Hematopoietic multipotent progenitor cell (in vitro differentiated cells): Measurements from ENCODE around the gene RRAGB. TPM values are rescaled to one million over a fixed set of nuclear protein-coding genes. Genes with fewer than 3 reads are reported as not detected.
"Not testable (repeated sequence)": the region's sequence is repeated elsewhere in the genome, so short reads cannot be mapped to it uniquely, and the experiment has no call there.

Source experiments
- DNase-seq, 3 donors: peaks; one replicate each; pipeline ENCODE4 v3.0.0-alpha.2; 2011 to 2015; ENCODE audit warnings: low read depth in 2 of 3, low spot score in 2 of 3
- total RNA-seq: library from RNA; depleted of rRNA; stranded (reverse); fragments of >200 nt; gene quantifications from one replicate; pipeline ENCODE4 v1.2.3, GENCODE V29; 2012

RRAGB gene
- 11.3 TPM for total RNA-seq

DNA sequence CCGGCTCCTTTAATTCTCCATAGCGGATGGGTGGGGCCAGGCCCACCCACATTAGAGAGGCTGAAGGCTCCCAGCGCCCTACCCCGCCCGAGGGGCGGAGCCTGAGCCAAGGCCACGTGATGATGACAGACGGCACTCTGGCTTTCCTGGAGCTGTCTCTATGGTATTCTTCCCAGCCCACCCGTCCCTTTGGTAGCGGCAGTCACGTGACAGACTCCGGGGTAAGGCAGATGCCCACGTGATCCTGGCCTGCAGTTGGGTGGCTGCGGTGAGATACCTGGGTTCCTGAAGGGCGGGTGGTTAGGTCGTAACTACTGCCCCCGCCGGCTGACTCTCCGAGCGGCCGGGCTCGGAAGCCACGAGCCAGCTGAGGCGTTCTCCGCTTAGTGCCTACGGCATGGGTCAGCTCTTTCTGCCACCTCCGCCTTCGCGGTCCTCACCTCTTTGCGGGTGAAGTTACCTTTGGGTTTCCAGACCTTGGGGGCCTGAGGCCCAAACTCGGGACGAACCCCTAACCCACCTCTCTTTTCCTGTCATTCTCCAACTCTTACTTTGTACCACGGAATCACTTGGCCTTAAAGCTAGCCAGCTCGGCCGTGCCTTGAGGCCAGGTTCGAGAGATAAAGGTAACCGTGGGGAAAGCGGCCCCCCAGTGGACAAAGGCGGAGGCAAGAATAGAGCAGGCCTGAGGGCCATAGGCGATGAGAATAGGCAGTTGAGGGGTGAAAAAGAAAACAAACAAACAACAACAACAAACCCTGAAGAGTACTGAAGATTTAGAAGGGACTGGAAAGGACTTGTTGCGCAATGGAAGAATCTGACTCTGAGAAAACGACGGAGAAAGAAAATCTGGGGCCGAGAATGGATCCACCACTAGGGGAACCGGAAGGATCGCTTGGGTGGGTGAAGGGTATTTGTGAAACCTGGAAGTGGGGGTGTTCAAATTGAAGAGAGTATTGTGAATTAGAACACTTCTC lies at the start of gene RRAGB:
Gene RRAGB, plus strand, starts transcription at position 229 of the 977 bp plus-strand sequence. Its CDS starts 579 bp downstream, at position 808.
- peak; percentile 67 to 96 (median 93) for DNase-seq

DNA sequence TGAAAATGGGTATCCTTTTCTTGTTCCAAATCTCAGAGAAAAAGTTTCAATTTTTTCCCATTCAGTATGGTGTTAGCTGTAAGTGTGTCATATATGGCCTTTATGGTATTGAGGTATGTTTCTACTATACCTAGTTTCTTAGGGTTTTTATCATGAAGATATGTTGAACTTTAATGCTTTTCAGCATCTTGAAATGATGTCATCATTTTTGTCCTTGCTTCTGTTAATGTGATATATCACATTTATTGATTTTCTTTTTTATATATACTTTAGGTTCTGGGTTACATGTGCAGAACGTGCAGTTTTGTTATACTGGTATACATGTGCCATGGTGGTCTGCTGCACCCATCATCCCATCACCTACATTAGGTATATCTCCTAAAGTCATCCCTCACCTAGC lies 49.5 kb upstream of the RRAGB start:
- no peak for DNase-seq

DNA sequence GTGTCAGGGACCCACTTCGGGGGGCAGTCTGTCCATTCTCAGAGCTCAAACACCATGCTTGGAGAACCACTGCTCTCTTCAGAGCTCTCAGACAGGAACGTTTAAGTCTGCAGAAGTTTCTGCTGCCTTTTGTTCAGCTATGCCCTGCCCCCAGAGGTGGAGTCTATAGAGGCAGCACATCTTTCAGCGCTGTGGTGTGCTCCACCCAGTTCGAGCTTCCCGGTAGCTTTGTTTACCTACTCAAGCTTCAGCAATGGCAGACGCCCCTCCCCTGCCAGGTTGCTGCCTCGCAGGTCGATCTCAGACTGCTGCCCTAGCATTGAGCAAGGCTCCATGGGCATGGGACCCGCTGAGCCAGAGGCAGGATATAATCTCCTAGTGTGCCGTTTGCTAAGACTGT lies 29.0 kb upstream of the RRAGB start:
- DNase-seq, result not testable (repeated sequence)

- no peak for DNase-seq
Measured at GRCh38 chrX:55695227-55696018, 22.1 kb upstream of the RRAGB start.

DNA sequence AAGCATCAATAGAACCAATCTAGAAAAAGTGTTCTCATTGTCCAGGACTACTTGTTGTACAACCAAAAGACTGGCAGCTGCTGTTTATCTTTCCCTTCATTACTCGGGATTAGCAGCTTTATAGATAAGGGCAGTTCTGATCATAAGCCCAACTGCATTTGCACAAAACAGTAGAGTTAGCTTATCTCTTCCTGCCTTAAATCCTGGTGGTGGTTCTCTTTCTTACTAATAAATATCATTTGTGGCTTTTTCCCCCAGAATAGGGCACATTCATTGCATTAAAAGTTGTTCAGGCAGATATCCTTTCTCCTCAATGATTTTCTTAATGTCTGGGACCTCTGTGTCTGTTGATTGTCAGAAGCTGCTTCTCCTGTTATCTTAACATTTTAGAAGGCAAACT lies 20.2 kb upstream of the RRAGB start:
- no peak for DNase-seq

DNA sequence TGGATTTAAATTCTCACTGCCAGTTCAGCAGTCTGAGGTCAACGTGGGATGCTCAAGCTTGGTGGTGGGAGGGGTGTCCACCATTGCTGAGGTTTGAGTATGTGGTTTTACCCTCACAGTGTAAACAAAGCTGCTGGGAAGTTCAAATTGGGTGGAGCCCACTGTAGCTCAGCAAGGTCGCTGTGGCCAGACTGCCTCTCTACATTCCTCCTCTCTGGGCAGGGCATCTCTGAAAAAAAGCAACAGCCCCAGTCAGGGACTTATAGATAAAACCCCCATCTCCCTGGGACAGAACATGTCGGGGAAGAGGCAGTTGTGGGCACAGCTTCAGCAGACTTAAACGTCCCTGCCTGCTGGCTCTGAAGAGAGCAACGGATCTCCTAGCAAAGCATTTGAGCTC lies 14.9 kb upstream of the RRAGB start:
- no peak for DNase-seq

GRCh38 chrX:55703436-55703835 lies 14.1 kb upstream of the RRAGB start:
- not testable (repeated sequence) for DNase-seq

DNA sequence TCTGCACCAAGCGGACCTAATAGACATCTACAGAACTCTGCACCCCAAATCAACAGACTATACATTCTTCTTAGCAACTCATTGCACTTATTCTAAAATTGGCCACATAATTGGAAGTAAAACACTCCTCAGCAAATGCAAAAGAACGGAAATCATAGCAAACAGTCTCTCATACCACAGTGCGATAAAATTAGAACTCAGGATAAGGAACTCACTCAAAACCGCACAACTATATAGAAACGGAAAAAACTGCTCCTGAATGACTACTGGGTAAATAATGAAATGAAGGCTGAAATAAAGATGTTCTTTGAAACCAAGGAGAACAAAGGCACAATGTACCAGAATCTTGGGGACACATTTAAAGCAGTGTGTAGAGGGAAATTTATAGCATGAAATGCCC lies 12.5 kb upstream of the RRAGB start:
- DNase-seq, result not testable (repeated sequence)

GRCh38 chrX:55709735-55710134 lies 7.8 kb upstream of the RRAGB start:
- no peak for DNase-seq

GRCh38 chrX:55710701-55711100 lies 6.8 kb upstream of the RRAGB start:
- no peak for DNase-seq

DNA sequence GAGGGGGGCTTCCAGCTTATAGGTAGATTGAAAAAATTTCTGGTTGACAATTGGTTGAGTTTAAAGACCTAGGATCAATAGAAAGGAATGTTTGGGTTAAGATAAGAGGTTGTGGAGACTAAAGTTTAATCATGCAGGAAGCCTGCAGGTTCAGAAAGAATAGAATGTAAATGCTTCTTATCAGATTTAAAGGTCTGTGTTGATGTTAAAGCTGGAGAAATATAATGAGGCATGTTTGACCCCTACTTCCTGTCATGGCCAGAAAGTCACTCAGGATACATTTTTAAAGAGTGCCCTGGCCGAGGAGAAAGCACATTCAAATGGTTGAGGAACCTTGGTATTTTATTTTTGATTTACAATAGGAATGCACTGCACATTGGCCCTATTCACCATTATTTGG lies 3.9 kb upstream of the RRAGB start:
- DNase-seq, result no peak

DNA sequence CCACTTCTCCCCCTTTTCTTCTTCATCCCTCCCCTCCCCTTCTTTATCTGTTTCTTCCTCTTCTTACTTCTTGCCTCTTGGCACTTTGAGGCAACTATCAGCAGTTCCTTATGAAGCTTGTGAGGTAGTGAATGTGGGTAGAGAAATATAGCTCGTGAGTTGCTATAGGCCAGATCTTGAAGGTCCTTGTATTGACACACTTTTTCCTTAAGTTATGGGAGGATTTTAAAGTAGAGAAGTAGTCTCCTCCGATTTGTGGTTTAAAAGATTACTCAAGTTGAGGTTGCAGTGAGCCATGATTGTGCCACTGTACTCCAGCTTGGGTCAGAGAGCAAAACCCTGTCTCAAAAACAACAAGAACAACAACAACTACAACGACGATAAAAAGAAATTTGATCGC lies 3.4 kb upstream of the RRAGB start:
- no peak for DNase-seq

DNA sequence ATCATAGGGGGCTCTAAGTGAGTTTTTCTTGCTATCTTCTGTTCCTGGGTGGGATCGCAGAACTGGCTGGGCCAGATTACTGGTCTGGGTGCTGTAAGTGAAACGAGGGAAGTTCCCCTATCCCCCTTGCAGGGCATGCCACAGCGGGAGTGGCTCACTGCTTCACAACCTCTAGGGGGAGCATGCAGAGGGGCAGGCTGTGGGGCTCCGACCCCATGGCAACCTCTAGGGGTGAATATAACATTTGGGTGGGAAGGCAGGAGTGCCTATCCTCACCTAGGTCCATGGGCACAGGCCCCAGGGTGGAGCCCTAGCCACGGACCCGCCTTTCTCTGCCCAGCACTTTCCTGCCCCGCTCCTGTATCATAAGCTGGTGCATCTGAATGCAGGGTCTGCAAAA lies 1.7 kb upstream of the RRAGB start:
- DNase-seq, result no peak

- no peak for DNase-seq
Measured at GRCh38 chrX:55716937-55717336, 612 bp upstream of the RRAGB start.

- DNase-seq, result no peak
Measured at GRCh38 chrX:55731826-55732225, 14.3 kb downstream of the RRAGB start.

DNA sequence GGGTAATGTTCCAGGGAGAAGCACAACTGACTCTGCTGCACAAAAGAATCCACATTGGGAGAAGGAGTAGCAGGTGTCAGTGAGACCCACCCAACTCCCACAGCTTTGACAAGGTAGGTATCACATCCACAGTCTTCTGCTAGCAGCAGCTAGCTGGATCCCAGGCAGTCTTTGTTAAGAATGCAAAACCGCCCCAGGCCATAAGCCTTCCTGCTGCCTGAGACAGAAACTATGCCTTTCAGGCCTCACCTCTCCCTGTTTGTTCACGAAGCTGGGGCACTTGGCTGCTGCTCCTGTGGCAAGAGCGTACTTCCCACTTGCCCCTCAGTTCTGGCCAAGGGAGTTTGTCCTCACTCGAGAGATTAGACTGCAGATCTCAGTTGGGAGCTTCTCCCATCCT lies 21.4 kb downstream of the RRAGB start:
- DNase-seq, result no peak

DNA sequence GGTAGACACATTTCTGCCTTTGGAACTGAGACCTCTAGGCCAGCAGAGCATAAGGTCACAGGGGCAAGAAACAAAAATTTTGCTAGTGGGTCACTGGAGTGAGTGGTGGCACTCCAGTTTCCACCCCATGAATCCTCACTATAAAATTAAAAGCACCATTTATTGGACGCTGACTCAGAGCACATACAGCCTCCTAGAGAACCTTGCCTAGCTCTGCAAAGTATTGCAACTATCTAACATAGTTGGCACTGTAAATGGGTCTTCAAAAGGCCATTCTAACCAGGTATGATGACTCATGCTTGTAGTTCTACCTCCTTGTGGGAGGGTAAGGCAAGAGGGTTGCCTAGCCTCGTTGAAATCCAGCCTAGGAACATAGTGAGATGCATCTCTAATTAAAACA lies 25.1 kb downstream of the RRAGB start:
- DNase-seq, result no peak

- not testable (repeated sequence) for DNase-seq
Measured at GRCh38 chrX:55748463-55748862, 30.9 kb downstream of the RRAGB start.

DNA sequence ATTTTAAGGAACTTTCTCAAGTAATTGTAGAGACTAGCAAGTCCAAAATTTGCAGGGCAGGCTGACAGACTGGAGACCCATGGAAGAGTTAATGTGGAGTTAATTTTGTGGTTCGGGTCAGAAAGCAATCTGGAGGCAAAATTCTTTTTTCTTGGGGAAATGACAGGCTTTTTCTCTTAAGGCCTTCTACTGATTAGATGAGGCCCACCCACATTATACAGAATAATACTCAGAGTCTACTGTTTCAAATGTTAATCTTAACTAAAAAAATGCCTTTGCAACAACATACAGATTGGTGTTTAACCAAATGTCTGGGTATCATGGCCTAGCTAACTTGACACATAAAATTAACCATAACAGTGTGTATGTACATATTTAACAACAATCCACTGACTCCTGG lies 32.7 kb downstream of the RRAGB start:
- no peak for DNase-seq

DNA sequence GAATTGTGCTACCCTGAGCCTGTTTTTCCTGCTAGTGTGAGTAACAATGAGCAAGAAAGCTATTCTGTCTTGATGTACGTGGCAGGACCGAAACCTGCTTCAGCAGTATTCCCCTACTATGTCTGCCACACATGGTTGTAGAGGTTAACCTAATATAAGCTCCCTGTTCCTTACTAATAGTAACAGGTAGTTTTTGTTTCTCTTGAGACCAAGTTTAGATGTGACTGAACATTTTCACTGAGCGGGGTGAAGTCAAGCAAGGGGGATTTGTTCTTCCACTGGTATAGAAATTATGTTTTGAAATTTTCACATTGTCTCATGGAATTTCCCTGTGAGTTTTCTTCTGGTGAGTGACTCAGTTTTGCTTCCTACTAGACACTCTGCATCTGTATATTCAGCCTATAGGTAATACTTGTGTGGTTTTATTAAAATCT lies 37.3 kb downstream of the RRAGB start:
- no peak for DNase-seq

DNA sequence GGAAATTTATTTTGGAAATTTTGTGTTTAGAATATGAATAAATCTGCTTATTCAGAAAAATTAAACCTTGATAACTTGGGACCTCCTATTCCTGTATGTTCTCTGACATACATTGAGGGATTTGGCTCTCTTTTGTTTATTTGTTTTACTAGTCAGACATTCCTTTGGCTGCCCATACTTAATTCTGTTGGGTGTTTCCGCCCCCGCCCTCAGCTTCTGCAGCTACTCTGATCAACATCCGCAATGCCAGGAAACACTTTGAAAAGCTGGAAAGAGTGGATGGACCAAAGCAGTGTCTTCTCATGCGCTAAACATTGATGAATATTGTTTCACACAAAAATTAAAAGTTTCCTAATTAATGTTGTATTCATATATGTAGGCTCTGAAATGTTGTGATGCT lies 40.5 kb downstream of the RRAGB start:
- no peak for DNase-seq

GRCh38 chrX:55759478-55759877 lies 41.9 kb downstream of the RRAGB start:
- no peak for DNase-seq
